Activated CD8-positive, alpha-beta memory T cell treated with anti-CD3 and anti-CD28 coated beads for 48 hours (primary cell): Measurements from ENCODE around the gene LGR5.

ENCODE experiments used
- DNase-seq, 3 experiments: peaks; one replicate each; pipeline ENCODE4 v3.0.0-alpha.2; 2020; ENCODE audit warnings: low read depth in 2 of 3, low spot score in 2 of 3

The LGR5 gene

DNA sequence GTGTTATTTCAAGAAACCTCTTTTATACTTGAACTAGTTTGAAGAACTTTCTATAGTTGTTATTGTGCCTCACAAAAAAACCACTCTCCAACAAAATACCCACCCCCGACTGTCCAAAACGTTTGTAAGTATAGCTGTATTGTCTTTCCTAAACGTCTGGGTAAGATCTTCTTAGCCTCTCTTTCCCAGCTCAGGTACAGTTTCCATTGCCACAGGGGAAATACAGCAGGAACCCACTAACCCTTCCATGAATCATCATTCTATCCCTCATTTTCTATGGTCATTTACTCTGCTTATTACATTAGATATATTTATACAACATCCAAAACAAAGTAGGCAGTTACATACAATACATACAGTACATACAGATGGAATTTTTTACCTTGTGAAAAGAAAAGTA, 153.2 kb downstream of the LGR5 start:
- DNase-seq, result no peak

DNA sequence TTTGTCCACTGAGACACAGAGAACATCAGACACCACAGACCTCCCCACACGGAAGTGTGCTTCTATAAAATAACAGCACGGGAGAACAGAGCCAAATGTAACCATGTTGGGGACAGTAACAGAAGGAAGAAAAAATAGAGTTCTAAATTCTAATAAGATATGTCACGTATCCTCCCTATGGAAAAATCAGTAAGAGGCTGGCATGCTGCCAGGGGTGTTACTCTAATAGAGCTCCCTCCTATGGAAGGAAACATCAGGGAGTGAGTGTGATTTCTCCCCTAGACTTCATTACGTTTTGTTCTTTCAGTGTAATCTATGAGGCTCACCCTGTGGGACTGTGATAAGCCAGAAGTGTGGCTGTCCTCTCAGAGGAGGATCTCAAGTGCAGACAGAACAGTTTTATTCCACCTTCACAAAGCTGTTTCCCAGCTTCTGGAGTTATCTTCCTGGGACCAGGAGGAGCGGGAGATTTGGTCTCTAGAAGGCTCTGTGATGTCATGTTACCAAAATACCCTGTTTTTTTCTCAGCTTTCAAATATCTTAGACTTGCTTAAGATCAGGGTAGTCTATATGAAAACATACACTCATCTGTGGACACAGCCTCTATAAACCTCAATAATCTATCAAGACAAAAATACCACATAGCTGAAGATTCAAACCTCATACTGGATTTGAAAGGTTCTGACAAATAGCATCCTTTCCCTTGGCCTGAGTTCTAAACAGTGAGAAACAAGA, 154.8 kb downstream of the LGR5 start:
- no peak for DNase-seq

DNA sequence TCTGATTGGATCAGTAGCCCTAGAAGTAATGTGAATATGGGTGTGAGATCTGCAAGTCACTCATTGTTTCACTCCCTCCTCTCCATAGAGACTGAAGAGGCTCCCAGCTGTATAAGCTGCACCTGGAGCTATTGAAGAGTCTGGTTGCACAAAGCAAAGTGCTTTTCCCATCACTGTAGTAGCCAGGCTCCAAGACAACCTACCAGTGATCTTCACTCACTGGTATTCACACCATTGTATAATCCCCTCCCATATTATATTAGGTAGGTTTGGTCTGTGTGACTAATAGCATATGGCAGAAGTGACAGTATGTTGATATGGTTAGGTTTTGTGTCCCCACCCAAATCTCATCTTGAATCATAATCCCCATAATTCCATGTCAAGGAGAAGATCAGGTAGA, 159.6 kb downstream of the LGR5 start:
- DNase-seq, result no peak

DNA sequence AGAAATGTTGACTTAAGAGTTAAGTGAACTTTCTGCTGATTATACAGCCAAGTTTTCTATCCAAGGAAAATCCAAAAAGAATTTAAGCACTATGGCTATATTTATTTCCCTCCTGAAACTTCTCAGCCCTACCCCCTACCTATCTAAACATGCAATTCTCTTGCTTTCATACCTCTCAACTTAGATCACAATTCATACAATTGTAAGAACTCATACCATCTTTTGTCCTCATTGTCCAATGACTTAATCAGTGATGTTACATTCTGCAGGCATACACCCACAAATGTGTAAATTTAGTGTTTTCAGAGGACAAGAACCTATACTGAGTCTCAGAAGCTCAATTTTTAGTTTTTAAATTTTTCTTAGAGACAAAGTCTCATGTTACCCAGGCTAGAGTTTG, 161.9 kb downstream of the LGR5 start:
- no peak for DNase-seq

DNA sequence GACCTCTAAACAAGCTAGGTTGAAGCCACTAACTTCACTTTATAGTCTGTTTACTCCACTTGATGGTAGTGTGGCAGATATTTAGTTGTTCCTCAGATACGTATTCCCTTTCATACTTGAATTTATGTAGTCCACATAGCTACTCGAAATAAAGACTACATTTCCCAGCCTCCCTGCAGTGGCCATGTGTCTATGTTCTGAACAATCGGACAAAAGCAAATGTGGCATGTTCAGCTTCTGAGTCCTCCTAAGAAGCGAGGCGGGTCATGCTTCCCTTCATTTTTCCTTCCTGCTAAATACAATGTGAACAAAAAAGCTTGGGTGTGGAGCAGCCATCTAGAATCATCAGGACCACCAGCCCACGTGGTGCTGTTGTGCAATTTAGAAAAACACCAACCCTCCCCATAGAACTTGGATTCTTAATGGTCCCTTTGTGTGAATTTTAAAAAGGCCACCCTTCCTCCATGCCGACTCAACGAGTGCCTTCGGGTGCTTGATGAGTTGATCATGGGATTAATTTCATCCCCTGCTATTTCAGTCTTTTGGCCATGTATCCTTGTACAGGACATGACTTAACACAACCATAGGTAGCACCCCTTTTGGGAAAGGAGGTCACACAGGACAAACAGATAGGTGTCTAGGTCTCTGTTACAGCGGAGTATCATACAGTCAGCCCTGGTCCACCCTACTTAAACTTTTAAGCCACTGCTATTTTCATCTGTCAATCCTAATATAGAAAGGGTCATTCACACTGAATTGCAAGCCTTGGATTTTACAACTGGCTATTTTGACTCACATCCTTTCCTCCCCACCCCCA, 163.4 kb downstream of the LGR5 start:
- DNase-seq, result no peak

DNA sequence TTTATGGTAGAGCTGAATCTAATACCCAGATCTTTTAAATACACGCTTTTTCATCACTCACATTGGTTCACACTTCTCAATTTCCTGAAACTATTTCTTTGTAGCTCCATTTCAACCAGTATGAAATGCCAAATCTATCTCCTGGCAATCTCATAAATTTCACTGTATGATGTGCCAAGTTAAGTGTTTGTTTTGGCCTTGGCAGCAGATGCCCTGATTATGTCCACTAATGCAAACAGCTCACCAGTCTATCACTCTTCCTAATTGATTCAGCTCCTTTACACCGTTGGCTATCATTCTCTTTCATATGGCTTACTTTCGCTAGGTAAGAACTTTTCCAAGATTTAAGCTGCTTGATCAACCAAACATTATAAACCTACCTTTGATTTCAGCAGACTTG, 165.4 kb downstream of the LGR5 start:
- DNase-seq, result no peak

DNA sequence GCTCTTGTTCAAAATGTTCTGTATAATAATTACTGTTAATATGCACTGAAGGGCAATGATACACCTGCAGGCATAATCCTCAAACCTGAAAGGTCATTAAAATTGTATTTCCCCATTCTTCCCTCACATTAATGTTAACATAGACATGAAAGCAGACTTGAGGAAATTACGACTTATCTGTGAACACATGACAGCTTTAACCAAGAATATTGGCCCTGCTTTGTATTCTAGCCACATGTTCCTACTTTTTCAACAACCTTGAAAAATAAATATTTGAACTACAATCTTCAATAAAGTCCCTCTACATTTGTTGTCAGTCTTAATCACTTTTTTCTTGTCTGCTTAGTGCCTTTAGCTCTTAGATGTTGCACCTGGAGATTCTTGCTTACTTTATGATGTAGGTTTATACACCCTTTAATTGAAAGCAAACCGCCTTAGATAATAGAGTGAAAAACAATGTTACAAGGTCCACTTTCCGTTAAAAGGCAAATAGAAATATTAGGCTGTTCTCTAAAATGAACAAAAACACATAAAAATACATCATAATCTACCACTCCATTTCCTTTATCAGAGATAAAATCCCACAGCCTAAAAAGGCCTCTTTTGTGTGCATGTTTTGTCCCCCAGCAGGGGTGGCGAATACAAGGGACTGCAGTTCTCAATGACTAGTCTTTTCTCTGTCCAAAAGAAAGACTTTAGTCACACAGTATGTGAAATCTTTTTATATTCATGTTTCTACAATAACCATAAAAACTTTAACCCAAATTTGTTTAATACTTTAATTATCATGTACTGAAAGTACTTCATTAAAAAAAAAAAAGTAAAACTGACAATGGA, 168.1 kb downstream of the LGR5 start:
- no peak for DNase-seq

DNA sequence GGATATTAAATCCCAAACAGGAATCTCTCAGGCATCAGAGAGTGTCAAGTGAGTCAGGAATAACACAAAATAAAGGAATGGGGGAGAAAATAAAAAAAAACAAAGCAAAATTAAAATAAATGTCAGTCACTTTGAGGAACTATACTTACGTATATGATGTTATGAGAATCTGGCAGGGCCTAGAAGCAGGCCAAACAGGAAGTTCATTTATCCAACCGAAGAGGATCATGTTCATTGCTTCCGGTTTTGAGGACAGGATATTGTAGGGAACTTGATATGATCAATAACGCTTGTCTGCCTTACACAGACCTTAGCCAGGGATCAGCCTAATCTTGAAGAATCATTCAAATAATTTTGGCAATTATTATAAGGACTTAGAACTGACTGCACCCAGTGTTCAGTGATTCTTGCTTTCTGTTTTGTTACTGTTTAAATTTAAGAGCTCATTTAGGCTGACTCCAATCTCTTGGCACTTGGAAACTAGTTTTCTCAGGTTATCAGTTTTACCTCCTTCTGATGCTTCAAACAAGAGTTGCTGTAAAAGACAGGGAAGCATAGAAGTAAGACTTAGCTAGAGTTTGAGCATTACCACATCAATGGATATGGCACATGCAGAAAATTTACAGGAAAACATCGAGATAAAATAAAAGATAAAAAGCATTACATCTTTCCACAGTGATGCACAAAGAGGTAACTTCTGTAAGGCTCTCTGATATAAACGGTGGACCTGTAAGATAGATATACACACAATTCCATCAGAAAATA, 170.6 kb downstream of the LGR5 start:
- DNase-seq, result no peak

DNA sequence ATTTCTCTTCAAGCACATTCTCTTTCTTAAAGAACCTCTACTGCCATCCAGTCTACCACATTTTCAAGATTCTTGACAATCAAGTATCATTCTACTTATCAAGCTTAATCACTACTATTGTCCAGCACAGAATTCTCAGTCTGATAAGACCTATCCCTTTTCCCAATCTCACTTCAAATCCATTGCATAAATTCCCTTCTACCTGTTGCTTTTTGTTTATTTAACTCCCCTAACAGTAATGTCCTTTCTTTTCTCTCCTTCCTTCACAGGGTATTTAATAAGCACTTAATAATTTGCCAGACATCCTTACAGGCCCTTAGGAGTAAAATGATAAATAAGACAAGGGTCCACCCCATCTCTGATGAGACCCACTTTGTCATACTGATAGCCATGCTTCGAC, 182.3 kb downstream of the LGR5 start:
- DNase-seq, result no peak

DNA sequence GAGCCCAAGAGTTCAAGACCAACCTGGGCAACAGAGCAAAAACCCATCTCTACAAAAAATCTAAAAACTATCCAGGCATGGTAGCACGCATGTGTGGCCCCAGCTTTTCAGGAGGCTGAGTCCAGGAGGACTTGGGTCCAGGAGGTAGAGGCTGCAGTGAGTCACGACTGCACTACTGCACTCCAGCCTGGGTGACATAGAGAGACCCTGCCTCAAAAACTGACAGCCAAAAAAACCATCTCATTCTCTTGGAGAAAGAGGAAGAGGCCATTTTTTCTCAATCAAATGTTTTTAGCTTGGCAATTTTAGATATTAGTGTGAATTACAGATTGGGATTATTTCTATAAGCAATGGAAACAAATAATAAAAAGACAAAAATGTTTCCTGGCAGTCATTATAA, 185.9 kb downstream of the LGR5 start:
- no peak for DNase-seq

DNA sequence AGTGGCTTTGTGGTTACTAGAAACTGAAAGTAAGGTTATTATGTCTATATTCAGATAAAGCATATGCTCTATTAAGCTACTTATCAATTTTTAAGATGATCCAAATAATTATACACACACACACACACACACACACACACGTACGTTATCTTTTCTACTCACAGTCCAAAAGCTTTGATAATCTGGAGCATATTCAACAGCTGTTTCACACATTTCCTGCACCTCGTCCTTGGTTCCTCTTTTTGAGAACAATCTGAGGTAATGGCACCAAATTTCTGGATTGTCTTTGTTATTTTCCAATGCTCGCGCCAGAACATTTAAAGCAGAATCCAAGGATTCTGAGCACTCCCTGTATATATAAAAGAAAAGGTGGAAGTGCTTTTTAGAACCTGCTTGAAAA, 186.5 kb downstream of the LGR5 start:
- DNase-seq, result no peak

DNA sequence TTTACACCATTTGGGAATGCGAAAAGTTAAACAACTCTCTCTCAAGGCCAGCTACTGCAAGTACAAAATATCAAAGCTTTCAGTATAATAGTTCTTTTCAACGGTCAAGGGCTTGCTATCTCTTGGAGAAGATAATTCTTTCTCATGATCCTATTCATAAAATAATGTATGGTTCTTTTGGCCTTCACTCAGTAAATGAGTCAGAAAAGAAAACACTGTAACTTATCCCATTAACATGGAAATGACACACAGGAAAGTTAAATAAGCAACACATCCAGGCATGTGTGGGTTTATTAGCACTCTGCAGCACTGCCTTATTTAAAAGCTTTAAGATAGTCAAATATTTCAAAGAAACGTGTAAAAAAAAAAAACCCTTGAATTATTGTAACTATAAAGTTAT, 187.2 kb downstream of the LGR5 start:
- no peak for DNase-seq

DNA sequence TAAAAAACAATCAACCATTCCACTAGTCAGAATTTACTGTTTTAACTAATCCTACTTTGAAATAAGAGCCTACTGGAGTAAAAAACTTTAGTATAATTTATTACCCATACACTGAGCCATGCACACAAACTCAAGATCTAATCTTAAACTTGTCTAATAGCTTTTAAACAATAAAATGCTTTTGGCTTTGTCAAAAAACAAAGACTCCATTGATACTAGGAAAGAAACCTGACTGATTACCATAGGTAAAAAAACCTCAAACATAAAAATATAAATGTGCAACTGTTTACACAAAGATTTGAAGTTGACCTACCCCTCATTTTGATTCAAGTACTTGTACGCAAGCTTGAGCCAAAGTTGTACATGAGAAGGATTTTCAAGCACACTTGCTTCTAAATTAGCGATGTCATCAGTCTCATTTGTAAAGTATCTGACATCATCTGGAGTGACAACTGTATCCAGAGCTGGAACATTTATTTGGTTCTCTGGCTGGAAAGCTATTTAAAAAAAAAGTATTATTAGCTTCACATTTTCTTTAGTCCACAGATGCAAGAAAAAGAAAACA, 187.9 kb downstream of the LGR5 start:
- DNase-seq, result no peak
